ENCODE results near the gene INTS12. TPM values are rescaled to one million over a fixed set of nuclear protein-coding genes. Genes with fewer than 3 reads are reported as not detected.

The INTS12 gene
- total RNA-seq, 1 donor from 2014 or later: 19.1 TPM

DNA sequence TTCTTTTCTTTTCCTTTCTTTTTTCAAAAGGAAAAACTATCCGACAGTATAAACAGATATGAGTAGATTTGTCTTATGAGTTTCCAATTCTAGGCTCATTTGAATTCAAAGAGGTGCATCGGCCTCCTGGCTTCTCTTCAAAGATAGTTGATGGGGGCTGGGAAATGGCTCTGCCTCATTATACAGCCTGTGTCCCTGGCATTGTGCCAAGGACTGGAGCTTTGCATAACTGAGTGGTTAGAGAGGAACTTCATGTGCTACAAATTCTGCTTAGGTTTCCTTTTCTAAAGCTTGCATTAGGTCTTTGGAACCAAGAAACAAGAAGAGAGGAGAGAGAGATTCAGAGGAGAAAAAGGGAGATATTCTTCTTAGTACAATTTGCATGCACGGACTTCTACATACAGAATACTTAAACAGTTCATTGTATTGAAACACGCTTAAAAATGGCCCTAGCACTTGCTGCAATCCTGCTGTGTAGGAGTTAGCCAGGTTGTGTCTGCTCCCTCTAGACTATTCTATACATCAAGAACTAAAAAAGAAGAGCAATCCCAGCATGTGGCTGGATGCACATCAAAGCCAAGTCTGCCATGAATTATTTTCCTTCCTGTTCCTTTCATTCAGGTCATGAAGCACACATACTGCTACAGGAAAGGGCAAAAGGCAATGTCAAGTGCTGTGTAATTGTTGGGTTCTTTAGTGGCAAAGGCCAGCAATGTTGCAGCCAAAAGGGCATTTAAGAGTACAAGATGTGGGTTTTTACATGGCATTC, 70.9 kb downstream of the INTS12 start:
- ATAC-seq (peak; percentile 80 to 85), DNase-seq (peak; percentile 74)
- H3K9me3 ChIP-seq: no peaks in the 10 kb centered on the region
- intact Hi-C loops (cut with DNase I): no loop called here
- no peaks in the 10 kb centered on the region for H3K36me3 ChIP-seq
- H3K27ac ChIP-seq: peak overlapping the region; percentile 43
- TF ChIP-seq, protein P1, sequence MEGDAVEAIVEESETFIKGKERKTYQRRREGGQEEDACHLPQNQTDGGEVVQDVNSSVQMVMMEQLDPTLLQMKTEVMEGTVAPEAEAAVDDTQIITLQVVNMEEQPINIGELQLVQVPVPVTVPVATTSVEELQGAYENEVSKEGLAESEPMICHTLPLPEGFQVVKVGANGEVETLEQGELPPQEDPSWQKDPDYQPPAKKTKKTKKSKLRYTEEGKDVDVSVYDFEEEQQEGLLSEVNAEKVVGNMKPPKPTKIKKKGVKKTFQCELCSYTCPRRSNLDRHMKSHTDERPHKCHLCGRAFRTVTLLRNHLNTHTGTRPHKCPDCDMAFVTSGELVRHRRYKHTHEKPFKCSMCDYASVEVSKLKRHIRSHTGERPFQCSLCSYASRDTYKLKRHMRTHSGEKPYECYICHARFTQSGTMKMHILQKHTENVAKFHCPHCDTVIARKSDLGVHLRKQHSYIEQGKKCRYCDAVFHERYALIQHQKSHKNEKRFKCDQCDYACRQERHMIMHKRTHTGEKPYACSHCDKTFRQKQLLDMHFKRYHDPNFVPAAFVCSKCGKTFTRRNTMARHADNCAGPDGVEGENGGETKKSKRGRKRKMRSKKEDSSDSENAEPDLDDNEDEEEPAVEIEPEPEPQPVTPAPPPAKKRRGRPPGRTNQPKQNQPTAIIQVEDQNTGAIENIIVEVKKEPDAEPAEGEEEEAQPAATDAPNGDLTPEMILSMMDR (IDR thresholded peaks at IDR 0.05): no peak
- no peaks in the 10 kb centered on the region for H3K27me3 ChIP-seq (ENCODE audit: low read depth)
- H3K4me1 ChIP-seq: peaks cover 36% of the 10 kb centered on the region
- H3K4me3 ChIP-seq: no peak overlapping the region

DNA sequence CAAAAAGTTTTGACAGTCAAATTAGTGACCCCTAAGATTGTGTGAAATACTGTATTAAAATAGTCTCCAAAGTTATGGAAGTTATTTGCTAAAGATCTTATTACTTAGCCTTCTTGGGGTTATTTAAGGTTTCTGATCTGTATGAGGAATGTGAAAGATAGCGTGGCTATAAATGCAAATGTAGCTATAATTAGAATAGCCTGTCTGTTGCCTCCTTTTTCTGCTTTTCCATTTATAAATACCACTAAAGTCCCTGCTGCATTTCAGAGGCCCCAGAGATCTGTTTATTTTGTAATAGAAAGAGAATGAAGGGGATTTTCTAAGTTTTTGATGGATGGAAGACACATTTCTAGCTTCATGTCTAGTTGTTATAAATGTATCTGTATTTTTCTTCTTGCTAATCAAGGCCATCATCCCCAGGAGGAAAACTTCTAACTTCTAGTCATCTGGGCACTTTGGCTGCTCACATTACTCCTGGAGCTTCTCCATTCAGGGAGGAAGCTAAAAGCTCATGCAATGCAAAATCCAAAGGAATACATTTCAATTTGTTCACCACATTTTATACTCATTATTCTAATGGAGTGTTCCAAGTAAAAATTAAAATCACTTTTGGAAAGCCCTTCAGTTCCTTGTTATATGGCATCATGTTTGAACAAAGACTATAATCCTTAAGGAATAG, 73.9 kb downstream of the INTS12 start:
- Histone ChIP-seq H3K9me3 (no peaks in the 10 kb centered on the region), H3K4me1 (peaks cover 36% of the 10 kb centered on the region), H3K36me3 (no peaks in the 10 kb centered on the region), H3K4me3 (no peak overlapping the region), H3K27me3 (ENCODE audit: low read depth) (no peaks in the 10 kb centered on the region), H3K27ac (no peak overlapping the region)
- DNase-seq (no peak), ATAC-seq (no peak)
- TF ChIP-seq, protein P1 (IDR thresholded peaks at IDR 0.05): no peak
- intact Hi-C loops (cut with DNase I): no loop called here

DNA sequence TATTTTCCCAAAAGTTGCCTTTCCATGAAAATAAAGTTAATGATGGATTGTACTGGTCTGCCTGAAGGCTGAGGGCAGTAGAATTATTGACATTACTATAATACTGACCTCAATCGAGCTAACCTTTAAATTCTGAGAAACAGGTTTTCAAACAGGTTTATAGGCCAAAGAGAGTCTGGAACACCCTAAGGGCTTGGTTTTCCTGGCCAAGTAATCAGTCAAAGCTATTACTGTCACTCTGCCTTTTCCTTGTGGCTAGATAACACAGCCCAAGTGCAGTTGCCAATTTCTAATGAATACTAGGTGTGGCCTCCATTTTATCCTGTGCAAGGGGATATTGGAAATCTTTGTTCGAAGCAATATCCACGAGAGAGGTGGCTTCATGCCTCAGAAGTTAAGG, 75.2 kb downstream of the INTS12 start:
- no peaks in the 10 kb centered on the region for H3K36me3 ChIP-seq
- DNase-seq (no peak), ATAC-seq (peak; percentile 65 to 73)
- H3K27me3 ChIP-seq (ENCODE audit: low read depth): no peaks in the 10 kb centered on the region
- H3K4me1 ChIP-seq: peaks cover 34% of the 10 kb centered on the region
- no peak overlapping the region for H3K27ac ChIP-seq
- H3K4me3 ChIP-seq: no peak overlapping the region
- no peaks in the 10 kb centered on the region for H3K9me3 ChIP-seq
- intact Hi-C loops (cut with DNase I): no loop called here
- TF ChIP-seq, protein P1 (IDR thresholded peaks at IDR 0.05): no peak

Other genes with a start within 250 kb of the INTS12 start
- 62.9 TPM for gene PPA2, start 234.6 kb downstream of the INTS12 start, total RNA-seq
- gene ARHGEF38, start 156.1 kb downstream of the INTS12 start, total RNA-seq: 20.6 TPM
- gene GSTCD, start 95 bp upstream of the INTS12 start, total RNA-seq: 6.7 TPM
- gene NPNT, start 186.8 kb upstream of the INTS12 start, total RNA-seq: 217 TPM